GM06990 (cell line): Measurements from ENCODE around the gene HOMER1.
A peak's percentile ranks its signal among the peaks of the same experiment; 100 is the strongest.

ENCODE experiments used
- DNase-seq: peaks from one replicate; pipeline ENCODE4 v3.0.0-alpha.2; 2011; ENCODE audit not compliant: insufficient read length; ENCODE audit errors: extremely low read depth
- H3K27me3 ChIP-seq: replicated peaks from 2 replicates; pipeline ENCODE4 v1.6.0; 2011; ENCODE audit warnings: low read length; ENCODE audit not compliant: control insufficient read depth, insufficient read depth
- H3K36me3 ChIP-seq: 2 replicates; pipeline ENCODE4 v1.5.1; 2011; ENCODE audit warnings: low read length; ENCODE audit not compliant: control insufficient read depth, insufficient read depth
- H3K4me3 ChIP-seq: replicated peaks from 2 replicates; pipeline ENCODE4 v1.5.1; 2011; ENCODE audit warnings: low read depth, mild to moderate bottlenecking, control low read depth, low read length
- CTCF ChIP-seq: IDR thresholded peaks from 2 replicates; pipeline ENCODE4 v1.5.1; 2011; ENCODE audit warnings: low read length, control low read depth, mild to moderate bottlenecking, inconsistent platforms; ENCODE audit not compliant: insufficient read depth, poor library complexity, severe bottlenecking

The HOMER1 gene

GRCh38 chr5:79471556-79471955 lies 42.4 kb downstream of the HOMER1 start:
- Histone ChIP-seq H3K4me3 (no peak overlapping the region), H3K36me3 (no peaks in the 10 kb centered on the region), H3K27me3 (no peaks in the 10 kb centered on the region)
- no peak for TF ChIP-seq CTCF
- no peak for DNase-seq

- H3K4me3 ChIP-seq, result no peak overlapping the region
- DNase-seq, result no peak
- TF ChIP-seq CTCF, result peak; percentile 63
- H3K36me3 ChIP-seq, result no peaks in the 10 kb centered on the region
- H3K27me3 ChIP-seq, result no peaks in the 10 kb centered on the region
Observed at GRCh38 chr5:79464695-79465332, 49.1 kb downstream of the HOMER1 start.

GRCh38 chr5:79464278-79464677 lies 49.7 kb downstream of the HOMER1 start:
- H3K4me3 ChIP-seq, result no peak overlapping the region
- H3K27me3 ChIP-seq, result no peaks in the 10 kb centered on the region
- DNase-seq, result no peak
- H3K36me3 ChIP-seq, result no peaks in the 10 kb centered on the region
- no peak for TF ChIP-seq CTCF

- Histone ChIP-seq H3K27me3 (no peaks in the 10 kb centered on the region), H3K36me3 (no peaks in the 10 kb centered on the region), H3K4me3 (no peak overlapping the region)
- TF ChIP-seq CTCF, result no peak
- no peak for DNase-seq
Observed at GRCh38 chr5:79459626-79460025, 54.3 kb downstream of the HOMER1 start.

- TF ChIP-seq CTCF, result no peak
- no peaks in the 10 kb centered on the region for H3K36me3 ChIP-seq
- peak; percentile 28 for DNase-seq
- H3K4me3 ChIP-seq, result no peak overlapping the region
- no peaks in the 10 kb centered on the region for H3K27me3 ChIP-seq
Observed at GRCh38 chr5:79456890-79457583, 56.9 kb downstream of the HOMER1 start.
